Esophagus squamous epithelium (tissue), 5 donors: ENCODE measurements around the gene GPBP1L1. TPM values are rescaled to one million over a fixed set of nuclear protein-coding genes. Genes with fewer than 3 reads are reported as not detected.

Experiments
- DNase-seq: peaks from one replicate; lab custom pipeline; 2025; lab: John Stamatoyannopoulos, UW
- H3K27ac ChIP-seq, 4 donors: fragments of 200-600 bp; sonication (generic); one replicate each; pipeline ENCODE4 v1.5.1; 2016 to 2019; ENCODE audit warnings: mild to moderate bottlenecking in 1 of 4
- H3K27me3 ChIP-seq, 4 donors: fragments of 200-600 bp; sonication (generic); 1 replicate in 3 of 4; 2 replicates in 1 of 4; pipeline versions ENCODE4 v1.5.1 to v1.6.0; 2017 to 2021; ENCODE audit warnings: antibody characterized with exemption in 1 of 4
- H3K36me3 ChIP-seq, 3 donors: fragments of 200-600 bp; sonication (generic); one replicate each; pipeline ENCODE4 v1.5.1; 2016 to 2019
- H3K4me1 ChIP-seq, 3 donors: fragments of 200-600 bp; sonication (generic); one replicate each; pipeline ENCODE4 v1.5.1; 2017 to 2019
- H3K4me3 ChIP-seq, 4 donors: fragments of 200-600 bp; sonication (generic); 1 replicate in 3 of 4; 2 replicates in 1 of 4; pipeline ENCODE4 v1.5.1; 2016 to 2019; ENCODE audit warnings: mild to moderate bottlenecking in 2 of 4, moderate library complexity in 1 of 4
- H3K9me3 ChIP-seq, 3 donors: fragments of 200-600 bp; sonication (generic); one replicate each; pipeline ENCODE4 v1.5.1; 2016 to 2019
- CTCF ChIP-seq, 6 experiments: fragments of 450-650 bp in 4 of 6; fragments of 200-600 bp in 2 of 6; sonication (generic) in 2 of 6; IDR thresholded peaks; one replicate each; pipeline ENCODE4 v1.5.1; 2016 to 2019; ENCODE audit warnings: antibody characterized with exemption in 6 of 6, mild to moderate bottlenecking in 4 of 6, moderate library complexity in 4 of 6
- POLR2A ChIP-seq, 4 donors: fragments of 450-650 bp; IDR thresholded peaks; one replicate each; pipeline ENCODE4 v1.6.1; 2017; ENCODE audit warnings: antibody characterized with exemption in 4 of 4, mild to moderate bottlenecking in 4 of 4, moderate library complexity in 3 of 4
- WGBS, 2 donors: methylation state at CpG; one replicate each; pipeline ENCODE4 v1.1.5; 2018; 5-methylcytosine and 5-hydroxymethylcytosine counted together
- intact Hi-C: fragments of 100-400 bp; cut with DNase I; formaldehyde crosslinking; loops from one replicate; pipeline ENCODE4 v1.15.0; 2022
- total RNA-seq, 4 donors: library from RNA; depleted of rRNA; stranded (reverse); fragments of >200 nt; gene quantifications; one replicate each; pipeline ENCODE4 v1.1.0, GENCODE V29; 2016
- donor health status: DM: yes; HTN: yes; CAD: no.

The GPBP1L1 gene
- total RNA-seq, 4 donors from 2014 or later, result 67.3 to 139 (median 97.7) TPM

GRCh38 chr1:45643978-45644377 is 42.4 kb downstream of the GPBP1L1 start:
- Histone ChIP-seq H3K9me3 (no peaks in the 10 kb centered on the region), H3K4me1 (peaks cover 0 to 24% (median 8%) of the 10 kb centered on the region in 3 donors), H3K27me3 (no peaks in the 10 kb centered on the region), H3K4me3 (no peak overlapping the region), H3K36me3 (peaks cover 2 to 89% (median 11%) of the 10 kb centered on the region in 3 donors), H3K27ac (peak overlapping the region in 3 of 4 donors; percentile 17 to 40 (median 35))
- intact Hi-C loops, result no loop called here
- no peak for DNase-seq
- TF ChIP-seq POLR2A (IDR thresholded peaks at IDR 0.05), result no peak
- peak in 1 of 6 experiments; percentile 27 for TF ChIP-seq CTCF (IDR thresholded peaks at IDR 0.05)

GRCh38 chr1:45643321-45643720 is 43.0 kb downstream of the GPBP1L1 start:
- H3K4me3 ChIP-seq, result no peak overlapping the region
- H3K27ac ChIP-seq, result no peak overlapping the region
- peaks cover 5 to 89% (median 17%) of the 10 kb centered on the region in 3 donors for H3K36me3 ChIP-seq
- TF ChIP-seq POLR2A (IDR thresholded peaks at IDR 0.05) (no peak), CTCF (IDR thresholded peaks at IDR 0.05) (no peak)
- no peaks in the 10 kb centered on the region for H3K27me3 ChIP-seq
- intact Hi-C loops, result no loop called here
- no peaks in the 10 kb centered on the region for H3K9me3 ChIP-seq
- 81 to 84% methylated on average over 5 of the region's 5 CpGs for WGBS, 2 donors
- DNase-seq, result no peak
- H3K4me1 ChIP-seq, result peaks cover 0 to 23% (median 8%) of the 10 kb centered on the region in 3 donors

GRCh38 chr1:45640293-45640692 is 46.0 kb downstream of the GPBP1L1 start:
- Histone ChIP-seq H3K36me3 (peaks cover 5 to 98% (median 36%) of the 10 kb centered on the region in 3 donors), H3K27me3 (no peaks in the 10 kb centered on the region), H3K4me3 (no peak overlapping the region), H3K27ac (peak overlapping the region in 1 of 4 donors; percentile 36), H3K9me3 (no peaks in the 10 kb centered on the region), H3K4me1 (peaks cover 0 to 10% (median 0%) of the 10 kb centered on the region in 3 donors)
- no peak for TF ChIP-seq CTCF (IDR thresholded peaks at IDR 0.05)
- no peak for TF ChIP-seq POLR2A (IDR thresholded peaks at IDR 0.05)
- WGBS, 2 donors, result 92 to 100% methylated on average over 1 of the region's 1 CpG
- DNase-seq, result no peak
- intact Hi-C loops, result no loop called here

GRCh38 chr1:45635211-45635610 is 51.1 kb downstream of the GPBP1L1 start:
- Histone ChIP-seq H3K9me3 (no peaks in the 10 kb centered on the region), H3K27me3 (no peaks in the 10 kb centered on the region), H3K27ac (no peak overlapping the region), H3K4me1 (peaks cover 0 to under 1% (median 0%) of the 10 kb centered on the region in 3 donors), H3K36me3 (peaks cover 11 to 100% (median 81%) of the 10 kb centered on the region in 3 donors), H3K4me3 (no peak overlapping the region)
- WGBS, 2 donors, result 75 to 83% methylated on average over 1 of the region's 1 CpG
- TF ChIP-seq CTCF (IDR thresholded peaks at IDR 0.05) (no peak), POLR2A (IDR thresholded peaks at IDR 0.05) (no peak)
- intact Hi-C loops, result no loop called here
- no peak for DNase-seq

GRCh38 chr1:45630429-45630828 is 55.9 kb downstream of the GPBP1L1 start:
- H3K27me3 ChIP-seq, result no peaks in the 10 kb centered on the region
- intact Hi-C loops, result no loop called here
- peaks cover 0 to 6% (median 0%) of the 10 kb centered on the region in 3 donors for H3K4me1 ChIP-seq
- H3K36me3 ChIP-seq, result peaks cover 20 to 100% (median 80%) of the 10 kb centered on the region in 3 donors
- H3K9me3 ChIP-seq, result no peaks in the 10 kb centered on the region
- no peak for DNase-seq
- 89% methylated on average over 1 of the region's 1 CpG for WGBS, 2 donors
- TF ChIP-seq POLR2A (IDR thresholded peaks at IDR 0.05) (no peak), CTCF (IDR thresholded peaks at IDR 0.05) (no peak)
- H3K27ac ChIP-seq, result no peak overlapping the region
- no peak overlapping the region for H3K4me3 ChIP-seq
